COLO668 (cell line): Measurements from ENCODE around the gene TPP2.

Source experiments
- DNase-seq: peaks from one replicate; lab custom pipeline; 2025; ENCODE audit not compliant: unreplicated experiment; lab: John Stamatoyannopoulos, UW

Gene TPP2

DNA sequence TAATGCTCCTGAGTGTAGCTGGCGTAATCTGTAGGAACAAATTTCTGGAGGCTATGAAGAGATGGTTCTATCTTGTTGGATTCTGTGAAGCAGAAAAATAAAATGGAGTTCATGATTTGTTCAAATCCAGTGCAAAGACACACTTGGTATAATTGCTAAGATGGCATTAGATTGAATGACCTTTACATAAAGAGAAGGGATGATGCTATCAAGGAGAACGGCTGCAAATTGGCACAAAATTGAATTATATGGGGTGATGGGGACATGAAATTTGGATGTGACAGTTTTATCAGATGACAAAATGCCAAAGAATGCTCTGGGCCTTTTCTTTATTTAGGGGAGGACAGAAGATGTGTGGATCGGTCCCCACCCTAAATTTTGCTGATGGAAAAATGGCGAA is 94.1 kb downstream of the TPP2 start:
- DNase-seq: no peak

DNA sequence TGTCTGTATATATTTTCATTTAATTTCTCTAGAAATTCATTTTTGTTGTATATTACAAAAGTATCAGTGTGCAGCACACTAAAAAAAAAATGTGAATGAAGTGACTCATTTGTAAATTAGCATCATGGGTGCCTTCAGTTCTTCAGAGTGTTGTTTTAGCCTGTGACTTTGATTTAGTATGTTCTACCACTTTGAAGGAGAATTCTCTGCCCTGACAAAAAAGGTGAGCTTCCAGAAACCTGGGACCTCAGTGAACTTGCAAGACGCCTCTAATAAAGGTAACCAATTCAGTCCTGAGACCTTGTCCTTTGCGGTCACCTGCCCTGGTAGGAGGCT is 95.7 kb downstream of the TPP2 start:
- no peak for DNase-seq

DNA sequence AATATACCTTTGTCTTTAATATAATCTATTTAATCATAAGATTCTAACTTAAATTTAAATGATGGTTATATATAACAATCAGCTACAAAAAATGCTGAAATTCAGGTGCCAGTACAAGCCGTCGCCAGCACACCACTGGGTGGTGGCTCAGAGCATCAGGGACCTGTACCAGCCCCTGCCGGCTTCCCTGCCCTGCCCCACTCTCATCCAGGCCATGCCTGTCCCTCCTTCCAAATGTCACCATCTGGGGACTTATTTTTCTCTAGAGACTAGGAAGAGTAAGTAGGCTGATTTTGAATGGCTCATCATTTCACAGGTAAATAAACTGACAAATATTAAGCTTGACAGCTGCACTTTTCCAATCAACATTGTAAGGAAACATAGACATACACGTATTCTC is 96.5 kb downstream of the TPP2 start:
- DNase-seq: no peak

DNA sequence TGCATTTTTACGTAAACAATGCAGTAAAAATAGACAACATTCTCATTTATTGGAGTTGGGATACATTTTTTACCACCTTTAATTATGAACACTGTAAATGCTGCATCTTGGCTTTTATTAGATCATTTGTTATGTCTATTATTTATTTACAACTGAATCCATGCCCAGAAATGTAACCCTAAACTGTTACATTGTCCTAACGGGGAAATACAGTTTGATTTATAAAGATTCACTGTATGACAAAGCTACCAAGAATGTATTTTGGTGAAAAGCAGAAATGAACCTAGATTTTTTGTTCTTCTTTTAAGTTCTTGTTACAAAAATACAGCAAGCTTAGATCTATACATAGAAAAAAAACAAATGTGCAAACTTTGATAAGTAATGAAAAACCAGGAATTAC is 97.0 kb downstream of the TPP2 start:
- DNase-seq: no peak

DNA sequence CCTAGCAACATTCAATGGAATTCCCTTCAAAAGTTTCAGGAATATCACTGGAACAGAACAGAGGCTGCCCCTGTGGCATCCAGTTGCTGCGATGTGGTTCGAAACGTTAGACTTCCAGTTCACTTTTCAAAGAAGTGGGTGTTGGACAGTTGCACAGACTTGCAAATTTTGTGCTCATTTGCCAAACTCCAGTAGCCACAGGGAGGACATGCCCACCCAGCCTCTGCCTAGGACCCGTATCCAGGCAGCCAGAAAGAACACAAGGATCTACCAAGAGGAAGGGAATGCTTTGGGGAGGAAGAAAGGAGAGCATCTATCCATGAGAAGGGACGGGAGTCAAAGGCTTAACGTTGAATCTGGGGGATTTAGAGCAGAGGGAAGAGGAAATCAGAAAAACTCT is 98.2 kb downstream of the TPP2 start, which contains the start of gene METTL21C:
Gene METTL21C, minus strand, starts transcription at position 108 of the 400 bp plus-strand sequence. CDS start 546 bp downstream, outside the sequence.
- DNase-seq: no peak

DNA sequence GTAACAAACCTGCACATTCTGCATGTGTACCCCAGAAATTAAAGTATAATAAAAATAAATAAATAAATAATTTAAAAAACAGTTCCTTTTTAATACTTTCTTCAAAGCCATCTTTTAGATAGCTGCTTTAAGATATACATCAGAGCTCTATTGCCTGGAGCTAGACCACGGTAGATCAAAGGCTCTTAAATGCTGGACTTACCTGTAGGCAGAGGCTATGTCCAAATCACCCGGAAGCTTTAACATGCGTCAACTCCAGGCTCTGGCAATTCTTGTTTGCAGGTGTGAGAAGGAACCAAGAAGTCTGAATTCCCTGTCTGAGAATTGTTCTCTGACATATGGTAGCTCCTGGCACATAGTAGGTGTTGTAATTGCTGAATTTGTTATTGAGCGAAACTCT is 99.7 kb downstream of the TPP2 start:
- DNase-seq: no peak

DNA sequence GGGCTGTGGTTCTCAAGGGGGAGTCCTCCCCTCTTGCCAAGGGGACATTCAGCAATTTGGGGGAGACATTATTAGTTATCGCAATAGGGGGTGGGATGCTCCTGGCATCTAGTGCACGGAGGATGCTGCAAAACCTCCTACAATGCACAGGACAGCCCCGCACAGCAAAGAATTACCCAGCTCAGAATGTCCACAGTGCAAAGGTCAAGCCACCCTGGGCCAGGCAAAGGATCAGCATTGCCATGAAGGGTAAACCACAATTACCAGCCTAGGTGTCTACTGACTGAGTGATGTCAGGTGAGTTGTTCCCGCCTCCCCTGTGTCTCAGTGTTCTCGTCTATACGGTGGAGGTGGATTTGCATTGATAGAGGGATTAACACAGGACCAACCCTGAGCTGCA is 100.5 kb downstream of the TPP2 start:
- no peak for DNase-seq

DNA sequence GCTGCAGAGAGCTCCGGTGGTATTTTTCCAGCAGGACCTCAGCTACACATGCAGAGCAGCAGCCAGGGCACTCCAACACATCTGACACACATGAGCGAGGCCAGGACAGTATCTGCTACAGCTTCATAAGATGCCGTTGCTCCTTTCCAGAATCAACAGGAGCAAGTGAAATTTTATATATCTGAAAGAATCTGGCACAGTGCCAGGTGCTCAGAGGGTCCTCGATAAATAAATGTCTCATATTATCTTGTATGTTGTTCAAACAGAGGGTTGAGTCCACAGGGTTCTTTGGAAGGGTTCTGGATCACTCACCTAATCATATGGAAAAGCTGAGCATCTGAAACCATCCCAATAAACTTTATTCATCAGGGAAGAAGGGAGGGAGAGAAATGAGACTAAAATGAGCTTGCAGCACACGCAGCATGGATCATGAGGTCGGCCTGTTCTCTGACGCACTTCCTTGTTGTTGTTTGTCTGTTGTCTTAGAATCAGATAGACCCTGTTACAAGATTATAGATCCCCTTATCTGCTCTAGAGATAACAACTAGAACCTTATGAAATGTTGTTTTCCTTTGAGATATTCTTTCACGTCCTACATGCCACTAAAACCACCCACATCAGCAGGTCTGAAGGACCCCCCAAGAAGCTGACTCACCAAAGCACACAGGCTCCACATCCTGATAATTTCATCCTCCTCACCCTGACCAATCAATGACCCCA is 101.3 kb downstream of the TPP2 start:
- no peak for DNase-seq

DNA sequence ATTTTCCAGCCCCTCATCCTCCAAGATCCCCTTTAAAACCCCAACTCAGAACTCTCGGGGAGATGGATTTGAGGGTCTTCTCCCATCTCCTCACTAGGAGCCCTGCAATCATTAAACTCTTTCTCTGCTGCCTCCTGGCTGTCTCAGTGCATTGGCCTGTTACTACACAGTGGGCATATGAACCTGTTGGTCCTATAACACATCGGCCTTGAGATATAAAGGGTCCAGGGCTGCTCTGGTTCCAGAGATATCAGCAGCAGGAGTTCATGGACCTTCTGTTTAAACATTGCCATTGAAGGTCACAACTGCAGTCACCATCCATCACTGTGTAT is 101.8 kb downstream of the TPP2 start:
- no peak for DNase-seq

DNA sequence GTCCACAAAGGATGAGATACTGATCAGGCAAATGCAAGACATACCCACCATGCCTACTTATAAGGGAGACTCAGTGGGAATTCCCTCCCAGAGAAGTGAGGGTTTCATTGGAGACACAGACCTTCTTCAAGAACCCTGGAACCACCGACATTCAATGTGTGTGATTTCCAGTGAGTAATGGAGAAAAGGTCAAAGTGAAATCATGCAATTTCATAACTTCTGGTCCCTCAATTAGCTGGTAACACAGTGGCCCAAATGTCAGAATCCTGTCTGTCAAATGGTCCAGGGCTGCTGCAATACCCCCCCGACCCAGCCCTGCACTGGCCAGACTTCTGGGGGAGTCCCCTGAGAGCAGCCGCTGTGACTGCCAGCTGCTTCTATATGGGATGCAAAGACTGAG is 102.7 kb downstream of the TPP2 start:
- DNase-seq: no peak

DNA sequence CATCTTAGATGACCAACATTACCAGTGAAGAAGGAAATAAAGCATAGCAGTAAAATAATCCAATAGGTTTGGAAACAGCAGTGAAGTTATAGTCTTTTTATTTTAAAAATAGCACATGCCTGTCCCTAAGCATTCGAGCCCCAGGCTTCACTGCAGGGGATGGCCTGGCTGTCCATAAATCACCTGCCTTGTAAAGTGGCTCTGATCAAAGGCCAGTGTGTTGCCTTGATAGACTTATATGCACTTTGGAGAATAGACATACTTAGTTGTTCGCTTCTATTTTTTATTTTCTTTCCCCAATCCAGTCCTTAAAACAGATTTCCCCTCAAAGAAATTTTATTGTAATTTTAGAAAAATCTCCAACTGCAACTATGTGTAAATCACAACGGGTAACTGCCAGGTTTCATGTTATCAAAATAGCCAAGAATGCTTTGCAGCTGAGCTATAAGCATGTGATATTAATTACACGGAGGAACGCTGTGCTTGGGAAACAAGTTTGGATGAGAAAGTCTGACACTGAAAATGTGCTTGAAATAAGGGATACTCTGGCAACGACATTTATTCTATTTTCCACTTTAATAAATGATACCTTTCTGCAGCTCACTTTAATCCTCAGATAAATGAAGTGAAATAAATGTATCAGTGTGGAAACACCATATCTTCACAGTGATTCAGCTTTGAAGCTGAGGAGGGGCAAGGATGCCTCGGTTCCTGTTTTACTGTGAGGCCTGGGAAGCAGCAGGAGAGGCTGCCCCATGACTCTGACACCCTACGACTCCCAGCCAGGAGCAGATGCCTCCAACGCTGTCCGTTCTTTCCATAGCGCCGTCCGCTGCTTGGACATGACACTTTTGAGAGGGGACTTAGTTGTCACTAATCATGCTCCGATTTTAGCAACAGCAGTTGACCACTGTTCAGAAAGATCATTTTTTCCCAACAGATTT is 103.6 kb downstream of the TPP2 start:
- DNase-seq: no peak

DNA sequence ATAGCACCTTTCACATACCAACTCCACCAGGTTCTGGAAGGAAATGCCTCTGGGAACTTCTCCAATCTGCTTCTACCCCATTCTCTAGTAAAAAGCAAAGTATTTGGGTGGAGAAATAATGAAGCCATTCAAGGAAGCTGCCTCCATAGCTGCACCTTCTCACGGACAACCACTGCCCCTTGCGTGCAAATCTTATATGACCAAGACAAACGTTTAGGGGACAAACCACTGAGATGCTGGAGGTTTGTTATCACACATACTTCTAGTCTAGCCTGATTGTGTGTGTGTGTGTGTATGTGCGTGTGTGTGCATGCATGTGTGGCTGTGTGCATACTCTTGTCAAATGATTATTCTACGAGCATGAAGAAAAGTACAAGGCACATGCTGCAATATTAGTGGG is 104.5 kb downstream of the TPP2 start:
- no peak for DNase-seq

DNA sequence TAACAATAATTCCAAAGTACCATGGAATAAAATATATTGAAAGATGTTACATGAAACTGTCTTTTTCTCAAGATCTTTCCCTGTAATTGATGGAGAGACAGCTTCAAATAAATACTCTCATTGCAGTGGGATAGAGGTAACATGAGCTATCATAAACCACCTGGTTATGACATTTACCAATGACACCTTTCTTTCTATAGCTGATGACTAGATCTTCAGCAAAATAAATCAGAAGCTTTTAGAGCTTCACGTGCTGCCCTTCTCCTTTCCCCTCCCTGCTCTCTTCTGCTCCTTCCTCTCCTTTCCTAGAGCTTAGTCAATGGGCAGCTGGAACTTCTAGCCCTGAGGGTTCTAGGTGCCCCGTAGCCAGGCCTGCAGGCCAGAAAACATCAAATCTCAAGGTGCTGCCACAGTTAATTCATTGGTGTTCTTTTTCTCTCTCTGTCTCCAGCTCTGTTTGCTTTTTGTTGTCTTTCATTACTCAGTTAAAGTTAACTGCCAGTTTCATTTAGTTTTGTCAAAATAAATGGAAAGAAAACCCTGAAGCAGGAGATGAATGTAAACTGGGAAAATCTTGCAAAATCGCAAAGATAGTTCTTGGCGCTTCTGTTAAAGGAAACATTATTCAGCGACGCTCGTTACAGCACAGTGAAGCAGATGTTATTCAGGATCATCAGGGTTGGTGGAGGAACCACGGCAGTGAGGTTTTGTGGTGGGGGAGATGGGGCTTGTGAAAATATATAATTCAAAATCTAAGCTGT is 106.4 kb downstream of the TPP2 start:
- DNase-seq: no peak

DNA sequence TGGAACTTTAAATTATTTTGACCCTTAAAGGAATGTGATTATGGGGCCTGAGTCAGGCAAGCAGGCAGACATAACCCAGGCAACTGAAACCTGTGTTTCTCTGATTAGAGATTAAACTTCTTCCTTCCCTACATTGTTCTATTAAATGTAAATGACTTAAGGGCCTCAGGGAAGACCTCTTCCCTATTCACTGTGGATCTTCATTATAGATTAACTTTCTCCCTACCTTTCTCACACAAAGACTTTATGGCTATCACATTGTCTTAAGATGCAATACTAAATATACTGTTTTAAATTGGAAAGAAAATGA is 106.9 kb downstream of the TPP2 start:
- DNase-seq: no peak

DNA sequence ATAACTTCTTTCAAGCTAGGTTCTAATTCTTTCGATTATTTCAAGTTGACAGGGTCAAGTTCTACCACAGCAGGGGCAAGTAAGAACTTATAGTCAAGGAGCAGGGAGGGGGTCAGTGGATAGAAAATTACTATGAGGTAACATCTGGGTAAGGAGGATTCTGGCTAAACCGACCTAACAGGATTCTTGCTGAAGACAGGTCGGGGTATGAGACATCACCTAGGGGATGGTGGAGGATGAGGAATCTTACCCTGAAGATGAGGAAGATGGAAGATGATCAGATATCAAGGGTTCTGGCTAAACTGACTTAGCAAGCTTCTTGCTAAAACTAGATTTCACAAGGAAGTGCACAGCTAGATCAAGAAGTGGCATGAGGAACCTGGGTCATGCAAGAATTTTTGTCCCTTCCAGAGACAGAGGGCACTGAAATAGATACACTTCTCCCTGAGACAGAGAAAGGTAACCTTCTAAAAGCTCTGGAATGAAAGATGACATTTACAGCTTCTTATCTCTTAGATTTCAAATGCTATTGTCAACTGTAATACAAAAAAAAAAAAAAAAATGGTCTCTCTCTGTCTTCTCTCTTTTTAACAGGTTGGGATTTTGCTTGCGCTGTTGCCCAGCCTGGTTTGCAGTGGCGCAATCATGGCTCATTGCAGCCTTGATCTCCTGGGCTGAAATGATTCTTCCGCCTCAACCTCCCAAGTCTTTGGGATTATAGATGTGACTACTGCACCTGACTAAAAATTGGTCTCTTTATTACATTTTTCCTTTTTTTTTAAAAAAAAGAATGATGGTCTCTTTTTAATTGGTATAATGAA is 107.7 kb downstream of the TPP2 start:
- no peak for DNase-seq

DNA sequence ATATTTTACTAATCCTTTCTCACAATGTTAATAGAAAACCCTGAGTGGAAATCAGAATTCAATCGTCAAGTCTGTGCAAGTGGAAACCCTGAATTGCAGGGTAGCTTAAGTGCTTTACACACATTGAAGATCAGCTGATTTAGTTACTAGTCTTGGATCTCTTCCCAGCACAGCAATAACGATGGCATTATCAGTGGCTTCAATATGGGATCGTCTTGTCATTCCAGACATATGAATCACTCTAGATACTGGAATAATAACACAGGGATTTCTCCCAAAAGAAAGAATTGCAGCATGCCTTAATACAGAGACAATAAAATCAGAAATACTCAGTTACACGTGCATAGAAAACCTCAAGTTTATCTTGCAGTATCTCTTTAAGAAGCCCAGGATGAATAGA is 110.7 kb downstream of the TPP2 start:
- DNase-seq: no peak

DNA sequence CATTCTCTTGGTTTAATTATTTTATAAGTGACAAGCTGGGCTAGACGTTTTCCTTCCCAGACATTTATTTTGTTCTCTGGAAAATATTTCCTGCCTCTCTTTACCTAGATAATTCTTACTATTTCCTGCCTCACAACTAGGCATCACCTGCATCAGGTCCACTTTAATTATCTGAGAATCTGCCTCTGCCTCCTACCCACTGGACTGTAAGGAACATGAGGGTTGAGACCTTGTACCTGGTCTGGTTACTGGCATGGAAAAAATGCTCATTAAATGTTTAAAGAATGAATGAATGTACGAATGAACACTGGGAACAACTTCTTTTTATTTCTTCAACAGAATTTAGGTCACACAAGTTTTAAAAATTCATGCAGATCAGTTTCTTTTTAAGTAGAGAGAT is 111.4 kb downstream of the TPP2 start:
- DNase-seq: no peak

DNA sequence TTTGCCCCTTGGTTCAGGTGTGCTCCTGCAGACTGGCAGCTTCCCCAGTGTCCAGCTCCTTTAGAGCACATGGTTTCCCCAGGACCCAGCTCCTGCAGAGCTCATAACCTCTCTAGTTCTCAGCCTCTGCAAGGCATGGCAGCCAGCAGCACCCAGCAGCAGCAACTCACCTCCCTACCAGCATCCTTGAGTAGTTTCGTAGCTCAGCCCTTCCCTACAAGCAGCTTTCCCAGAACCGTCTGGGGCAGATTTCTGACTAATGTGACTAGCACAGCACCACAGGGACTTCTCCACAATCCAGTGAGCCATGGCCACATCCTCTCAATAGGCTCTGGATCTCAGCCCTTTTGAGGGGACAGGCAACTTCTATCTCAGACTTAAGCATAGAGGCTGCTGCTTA is 112.2 kb downstream of the TPP2 start:
- DNase-seq: no peak

DNA sequence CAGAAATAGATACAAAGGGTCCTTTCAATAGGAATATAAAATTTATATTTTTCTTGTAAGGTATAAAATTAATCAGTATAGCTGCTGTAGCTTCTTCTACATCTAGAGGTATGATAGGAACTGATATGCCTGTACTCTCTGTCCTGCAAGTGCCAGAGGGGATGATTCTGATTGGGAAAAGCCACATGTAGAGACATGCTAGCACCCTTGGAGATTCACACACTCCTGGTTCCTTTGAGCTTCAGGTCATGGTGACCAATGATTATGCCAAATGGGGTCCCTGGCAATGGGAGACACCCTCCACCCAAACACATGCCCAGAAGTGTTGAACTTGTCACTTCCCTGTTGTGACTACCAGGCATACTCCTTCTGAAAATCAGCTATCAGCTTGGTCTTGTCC is 112.8 kb downstream of the TPP2 start:
- no peak for DNase-seq

DNA sequence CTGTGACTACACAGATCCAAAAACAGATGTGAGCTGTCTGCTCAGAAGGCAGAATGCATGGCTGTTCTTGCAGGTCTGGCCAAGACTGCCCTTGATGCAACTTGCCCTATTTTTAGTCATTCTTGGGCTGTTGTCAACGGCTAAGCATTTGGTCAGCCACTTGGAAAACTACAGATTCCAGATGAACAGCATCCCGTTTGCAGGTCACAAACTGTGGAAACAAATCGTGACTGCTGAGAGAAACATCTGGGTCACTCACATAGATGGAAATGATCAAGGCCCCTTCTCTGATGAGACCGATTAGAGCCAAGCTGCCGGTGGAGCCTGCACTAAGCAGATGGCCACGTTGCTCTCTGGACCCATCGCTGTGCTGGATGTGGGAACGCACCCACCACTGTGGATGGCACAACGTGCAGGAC is 113.5 kb downstream of the TPP2 start:
- no peak for DNase-seq

DNA sequence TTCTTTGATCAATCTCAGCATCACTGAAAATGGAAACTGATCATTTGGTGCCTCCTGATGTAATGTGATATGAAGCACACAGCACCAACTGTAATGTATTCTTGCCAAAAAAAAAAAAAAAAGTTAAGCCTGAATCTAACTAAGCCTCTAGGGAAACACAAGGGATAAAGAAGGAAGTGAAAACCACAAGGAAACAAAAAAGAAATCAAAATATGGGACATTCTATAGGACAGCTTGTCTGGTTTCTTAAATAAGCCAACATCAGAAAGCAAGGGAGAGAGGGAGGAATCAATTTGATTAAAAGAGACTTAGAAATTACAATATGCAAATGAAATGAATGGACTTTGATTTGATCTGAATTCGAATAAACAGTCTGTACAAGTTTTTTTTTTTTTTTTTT is 118.7 kb downstream of the TPP2 start:
- DNase-seq: no peak
